ENCODE measurements around the gene THUMPD3. TPM values are rescaled to one million over a fixed set of nuclear protein-coding genes. Genes with fewer than 3 reads are reported as not detected.
A peak's percentile ranks its signal among the peaks of the same experiment; 100 is the strongest.

Gene THUMPD3
- total and polyA plus RNA-seq, 9 of the 15 experiments (the other 6 are each of a cell fraction or from before 2014, with no cell fraction given) = 58.3 to 132 (median 113) TPM

GRCh38 chr3:9387322-9387655 lies 24.4 kb downstream of the THUMPD3 start (continued):
- TF ChIP-seq, protein P1, sequence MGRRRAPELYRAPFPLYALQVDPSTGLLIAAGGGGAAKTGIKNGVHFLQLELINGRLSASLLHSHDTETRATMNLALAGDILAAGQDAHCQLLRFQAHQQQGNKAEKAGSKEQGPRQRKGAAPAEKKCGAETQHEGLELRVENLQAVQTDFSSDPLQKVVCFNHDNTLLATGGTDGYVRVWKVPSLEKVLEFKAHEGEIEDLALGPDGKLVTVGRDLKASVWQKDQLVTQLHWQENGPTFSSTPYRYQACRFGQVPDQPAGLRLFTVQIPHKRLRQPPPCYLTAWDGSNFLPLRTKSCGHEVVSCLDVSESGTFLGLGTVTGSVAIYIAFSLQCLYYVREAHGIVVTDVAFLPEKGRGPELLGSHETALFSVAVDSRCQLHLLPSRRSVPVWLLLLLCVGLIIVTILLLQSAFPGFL (CRISPR knock-in tag; IDR thresholded peaks at IDR 0.05) = no peak
- TF ChIP-seq RBFOX2 (IDR thresholded peaks at IDR 0.05; ENCODE audit: low read depth, low read length) = 0 out of 2 replicates have a peak, but pooled peaks have one; percentile 45
- TF ChIP-seq, protein P2, sequence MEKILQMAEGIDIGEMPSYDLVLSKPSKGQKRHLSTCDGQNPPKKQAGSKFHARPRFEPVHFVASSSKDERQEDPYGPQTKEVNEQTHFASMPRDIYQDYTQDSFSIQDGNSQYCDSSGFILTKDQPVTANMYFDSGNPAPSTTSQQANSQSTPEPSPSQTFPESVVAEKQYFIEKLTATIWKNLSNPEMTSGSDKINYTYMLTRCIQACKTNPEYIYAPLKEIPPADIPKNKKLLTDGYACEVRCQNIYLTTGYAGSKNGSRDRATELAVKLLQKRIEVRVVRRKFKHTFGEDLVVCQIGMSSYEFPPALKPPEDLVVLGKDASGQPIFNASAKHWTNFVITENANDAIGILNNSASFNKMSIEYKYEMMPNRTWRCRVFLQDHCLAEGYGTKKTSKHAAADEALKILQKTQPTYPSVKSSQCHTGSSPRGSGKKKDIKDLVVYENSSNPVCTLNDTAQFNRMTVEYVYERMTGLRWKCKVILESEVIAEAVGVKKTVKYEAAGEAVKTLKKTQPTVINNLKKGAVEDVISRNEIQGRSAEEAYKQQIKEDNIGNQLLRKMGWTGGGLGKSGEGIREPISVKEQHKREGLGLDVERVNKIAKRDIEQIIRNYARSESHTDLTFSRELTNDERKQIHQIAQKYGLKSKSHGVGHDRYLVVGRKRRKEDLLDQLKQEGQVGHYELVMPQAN (IDR thresholded peaks at IDR 0.05; ENCODE audit: borderline replicate concordance) = no peak
- TF ChIP-seq, protein P3, sequence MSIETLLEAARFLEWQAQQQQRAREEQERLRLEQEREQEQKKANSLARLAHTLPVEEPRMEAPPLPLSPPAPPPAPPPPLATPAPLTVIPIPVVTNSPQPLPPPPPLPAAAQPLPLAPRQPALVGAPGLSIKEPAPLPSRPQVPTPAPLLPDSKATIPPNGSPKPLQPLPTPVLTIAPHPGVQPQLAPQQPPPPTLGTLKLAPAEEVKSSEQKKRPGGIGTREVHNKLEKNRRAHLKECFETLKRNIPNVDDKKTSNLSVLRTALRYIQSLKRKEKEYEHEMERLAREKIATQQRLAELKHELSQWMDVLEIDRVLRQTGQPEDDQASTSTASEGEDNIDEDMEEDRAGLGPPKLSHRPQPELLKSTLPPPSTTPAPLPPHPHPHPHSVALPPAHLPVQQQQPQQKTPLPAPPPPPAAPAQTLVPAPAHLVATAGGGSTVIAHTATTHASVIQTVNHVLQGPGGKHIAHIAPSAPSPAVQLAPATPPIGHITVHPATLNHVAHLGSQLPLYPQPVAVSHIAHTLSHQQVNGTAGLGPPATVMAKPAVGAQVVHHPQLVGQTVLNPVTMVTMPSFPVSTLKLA (conservative IDR thresholded peaks at IDR 0.05) = no peak
- no peak for TF ChIP-seq RAD51 (IDR thresholded peaks at IDR 0.05; ENCODE audit: borderline replicate concordance, low read depth)
- no peak for TF ChIP-seq ZNF263 (CRISPR knock-in tag; IDR thresholded peaks at IDR 0.05; ENCODE audit: borderline replicate concordance)
- no peak for TF ChIP-seq ASH1L (IDR thresholded peaks at IDR 0.05; ENCODE audit: borderline replicate concordance, low read depth, partially characterized antibody)
- TF ChIP-seq YBX1 (IDR thresholded peaks at IDR 0.05) = no peak
- no peak for TF ChIP-seq RUNX1 (IDR thresholded peaks at IDR 0.05; ENCODE audit: low read depth)
